COLO829 (cell line): Measurements from ENCODE around the gene CACNA1I.
"Not testable (repeated sequence)": the region's sequence is repeated elsewhere in the genome, so short reads cannot be mapped to it uniquely, and the experiment has no call there.

Experiments used
- DNase-seq: peaks from one replicate; pipeline ENCODE4 v3.0.0; 2012; ENCODE audit warnings: low spot score

The CACNA1I gene

GRCh38 chr22:39570665-39571064, at the start of gene CACNA1I:
TSS of gene CACNA1I (plus strand) at chr22:39570753. CDS start at chr22:39570753, 0 bp downstream.
- no peak for DNase-seq

- peak; percentile 80 for DNase-seq
Observed at GRCh38 chr22:39521106-39521885, 49.3 kb upstream of the CACNA1I start.

GRCh38 chr22:39522091-39522490, 48.5 kb upstream of the CACNA1I start:
- not testable (repeated sequence) for DNase-seq

GRCh38 chr22:39522567-39523300, 47.8 kb upstream of the CACNA1I start:
- DNase-seq = peak; percentile 49

- DNase-seq = no peak
Observed at GRCh38 chr22:39524089-39524752, 46.3 kb upstream of the CACNA1I start.

- no peak for DNase-seq
Observed at GRCh38 chr22:39524753-39525657, 45.5 kb upstream of the CACNA1I start.

GRCh38 chr22:39525658-39525975, 44.9 kb upstream of the CACNA1I start:
- no peak for DNase-seq

- no peak for DNase-seq
Observed at GRCh38 chr22:39526736-39527171, 43.8 kb upstream of the CACNA1I start.

- no peak for DNase-seq
Observed at GRCh38 chr22:39527481-39527961, 43.0 kb upstream of the CACNA1I start.

- DNase-seq = no peak
Observed at GRCh38 chr22:39528080-39528661, 42.4 kb upstream of the CACNA1I start.

GRCh38 chr22:39528681-39529486, 41.7 kb upstream of the CACNA1I start:
- DNase-seq = peak; percentile 91

- DNase-seq = no peak
Observed at GRCh38 chr22:39529487-39529851, 41.1 kb upstream of the CACNA1I start.

GRCh38 chr22:39530116-39530515, 40.4 kb upstream of the CACNA1I start:
- no peak for DNase-seq

GRCh38 chr22:39530692-39531331, 39.7 kb upstream of the CACNA1I start:
- peak; percentile 67 for DNase-seq

- peak; percentile 100 for DNase-seq
Observed at GRCh38 chr22:39532215-39533073, 38.1 kb upstream of the CACNA1I start, which contains the start of gene RPS19BP1. TSS of gene RPS19BP1 (minus strand) at chr22:39532748. CDS start at chr22:39532738, 10 bp downstream.

GRCh38 chr22:39534092-39534506, 36.5 kb upstream of the CACNA1I start:
- DNase-seq = no peak

- peak; percentile 86 for DNase-seq
Observed at GRCh38 chr22:39534591-39535356, 35.8 kb upstream of the CACNA1I start.

GRCh38 chr22:39535357-39535725, 35.2 kb upstream of the CACNA1I start:
- no peak for DNase-seq
